Gastrocnemius medialis (tissue), 4 donors: ENCODE results near the gene PHACTR1.

Source experiments
- POLR2A ChIP-seq, 2 donors: fragments of 450-650 bp; IDR thresholded peaks; one replicate each; pipeline ENCODE4 v1.6.1; 2017; ENCODE audit warnings: antibody characterized with exemption in 2 of 2, mild to moderate bottlenecking in 2 of 2, moderate library complexity in 2 of 2
- TF ChIP-seq, protein P1 (sequence below), 5 experiments: fragments of 450-650 bp in 3 of 5; fragments of 200-600 bp in 2 of 5; sonication (generic) in 2 of 5; IDR thresholded peaks in 4 of 5; conservative IDR thresholded peaks in 1 of 5; 1 replicate in 4 of 5; 2 replicates in 1 of 5; pipeline ENCODE4 v1.5.1; 2016 to 2019; ENCODE audit warnings: antibody characterized with exemption in 5 of 5, mild to moderate bottlenecking in 3 of 5, moderate library complexity in 3 of 5

- TF ChIP-seq, protein P1, sequence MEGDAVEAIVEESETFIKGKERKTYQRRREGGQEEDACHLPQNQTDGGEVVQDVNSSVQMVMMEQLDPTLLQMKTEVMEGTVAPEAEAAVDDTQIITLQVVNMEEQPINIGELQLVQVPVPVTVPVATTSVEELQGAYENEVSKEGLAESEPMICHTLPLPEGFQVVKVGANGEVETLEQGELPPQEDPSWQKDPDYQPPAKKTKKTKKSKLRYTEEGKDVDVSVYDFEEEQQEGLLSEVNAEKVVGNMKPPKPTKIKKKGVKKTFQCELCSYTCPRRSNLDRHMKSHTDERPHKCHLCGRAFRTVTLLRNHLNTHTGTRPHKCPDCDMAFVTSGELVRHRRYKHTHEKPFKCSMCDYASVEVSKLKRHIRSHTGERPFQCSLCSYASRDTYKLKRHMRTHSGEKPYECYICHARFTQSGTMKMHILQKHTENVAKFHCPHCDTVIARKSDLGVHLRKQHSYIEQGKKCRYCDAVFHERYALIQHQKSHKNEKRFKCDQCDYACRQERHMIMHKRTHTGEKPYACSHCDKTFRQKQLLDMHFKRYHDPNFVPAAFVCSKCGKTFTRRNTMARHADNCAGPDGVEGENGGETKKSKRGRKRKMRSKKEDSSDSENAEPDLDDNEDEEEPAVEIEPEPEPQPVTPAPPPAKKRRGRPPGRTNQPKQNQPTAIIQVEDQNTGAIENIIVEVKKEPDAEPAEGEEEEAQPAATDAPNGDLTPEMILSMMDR (IDR thresholded peaks at IDR 0.05 in 4 of 5, conservative IDR thresholded peaks at IDR 0.05 in 1 of 5): no peak
- TF ChIP-seq POLR2A (IDR thresholded peaks at IDR 0.05): no peak
Observed at GRCh38 chr6:12716298-12716916, at the start of gene PHACTR1.
